Keratinocyte (primary cell): ENCODE data around the gene CFAP46. TPM values are rescaled to one million over a fixed set of nuclear protein-coding genes. Genes with fewer than 3 reads are reported as not detected.

Experiments used
- DNase-seq: peaks from one replicate; pipeline ENCODE4 v3.0.0-alpha.2; 2011; ENCODE audit warnings: low read depth, missing footprints, low spot score
- FAIRE-seq: peaks from 2 replicates; lab custom pipeline; 2011; peaks lifted over from hg19 to GRCh38; lab: Jason Lieb, UNC
- H2AFZ ChIP-seq: 2 replicates; pipeline ENCODE4 v1.6.0; 2012; ENCODE audit warnings: low read length, control low read depth, inconsistent platforms; ENCODE audit not compliant: control insufficient read depth
- H3K27ac ChIP-seq: 2 replicates; pipeline ENCODE4 v1.5.1; 2011; ENCODE audit warnings: low read length; ENCODE audit not compliant: control insufficient read depth, insufficient read depth
- H3K27me3 ChIP-seq: 3 replicates; pipeline ENCODE4 v1.6.0; 2011; ENCODE audit warnings: low read length; ENCODE audit not compliant: control insufficient read depth, insufficient read depth; ENCODE audit errors: extremely low read depth
- H3K36me3 ChIP-seq, 2 experiments: 2 replicates in 1 of 2; 3 replicates in 1 of 2; pipeline ENCODE4 v1.5.1; 2011; ENCODE audit warnings: low read length in 2 of 2, mild to moderate bottlenecking in 1 of 2; ENCODE audit not compliant: control insufficient read depth in 2 of 2, insufficient read depth in 2 of 2; ENCODE audit errors: extremely low read depth in 1 of 2
- H3K4me1 ChIP-seq: 3 replicates; pipeline ENCODE4 v1.5.1; 2011; ENCODE audit warnings: low read length; ENCODE audit not compliant: control insufficient read depth, insufficient read depth; ENCODE audit errors: extremely low read depth
- H3K4me2 ChIP-seq: 3 replicates; pipeline ENCODE4 v1.6.0; 2011; ENCODE audit warnings: low read depth, low read length; ENCODE audit not compliant: control insufficient read depth, insufficient read depth; ENCODE audit errors: extremely low read depth
- H3K4me3 ChIP-seq, 3 experiments: fragments of 200-600 bp in 1 of 3; sonication (generic) in 1 of 3; 2 replicates in 2 of 3; 3 replicates in 1 of 3; pipeline ENCODE4 v1.5.1; 2011 to 2016; ENCODE audit warnings: low read length in 3 of 3, mild to moderate bottlenecking in 3 of 3, control low read depth in 2 of 3, inconsistent platforms in 1 of 3, low read depth in 1 of 3, mixed read lengths in 1 of 3, mixed run types in 1 of 3, moderate library complexity in 1 of 3; ENCODE audit not compliant: control insufficient read depth in 2 of 3, insufficient read depth in 2 of 3; ENCODE audit errors: extremely low read depth in 1 of 3
- H3K79me2 ChIP-seq: 2 replicates; pipeline ENCODE4 v1.6.0; 2012; ENCODE audit warnings: low read length; ENCODE audit not compliant: control insufficient read depth, insufficient read depth
- H3K9ac ChIP-seq: 3 replicates; pipeline ENCODE4 v1.6.0; 2011; ENCODE audit warnings: low read length; ENCODE audit not compliant: control insufficient read depth, insufficient read depth; ENCODE audit errors: extremely low read depth
- H3K9me1 ChIP-seq: 3 replicates; pipeline ENCODE4 v1.6.0; 2011; ENCODE audit warnings: low read length; ENCODE audit not compliant: control insufficient read depth, insufficient read depth; ENCODE audit errors: extremely low read depth
- H3K9me3 ChIP-seq: 2 replicates; pipeline ENCODE4 v1.5.1; 2012; ENCODE audit warnings: low read depth, low read length; ENCODE audit not compliant: control insufficient read depth
- H4K20me1 ChIP-seq: 3 replicates; pipeline ENCODE4 v1.6.0; 2011; ENCODE audit warnings: low read length; ENCODE audit not compliant: control insufficient read depth, insufficient read depth; ENCODE audit errors: extremely low read depth
- CTCF ChIP-seq, 3 experiments: IDR thresholded peaks in 1 of 3; conservative IDR thresholded peaks in 1 of 3; optimal IDR thresholded peaks in 1 of 3; 2 replicates in 2 of 3; 3 replicates in 1 of 3; pipeline versions ENCODE3 to v1.5.1; 2011; ENCODE audit warnings: low read length in 3 of 3, mild to moderate bottlenecking in 3 of 3, moderate library complexity in 2 of 3, control low read depth in 1 of 3, inconsistent platforms in 1 of 3; ENCODE audit not compliant: insufficient read depth in 2 of 3; ENCODE audit errors: extremely low read depth in 1 of 3
- EZH2 ChIP-seq: IDR thresholded peaks from one replicate; pipeline ENCODE4 v1.6.1; 2012; ENCODE audit warnings: inconsistent platforms, mild to moderate bottlenecking, low read length, moderate library complexity
- dilution Hi-C: fragments of 300-500 bp; cut with MboI; formaldehyde crosslinking; loops from one replicate; pipeline ENCODE4 v1.7.0; 2020; ENCODE audit warnings: low sequenced_read_pairs; ENCODE audit not compliant: extremely low pct_ligation_motif_present
- polyA plus RNA-seq, 5 experiments: library from polyadenylated mRNA; depleted of rRNA in 3 of 5; stranded (reverse) in 3 of 5; stranded (forward) in 1 of 5; unstranded in 1 of 5; fragments of >200 nt; gene quantifications; 1 replicate in 1 of 5; 2 replicates in 3 of 5; 3 replicates in 1 of 5; pipeline versions ENCODE4 v1.2.1 to v1.2.3, GENCODE V29; 2011 to 2012; ENCODE audit warnings: missing spikeins in 2 of 5, low read depth in 1 of 5, low replicate concordance in 1 of 5

CFAP46 gene
- polyA plus RNA-seq, 1 donor (not counting 4 experiments of a cell fraction or from before 2014, with no cell fraction given) = 1.00 TPM

GRCh38 chr10:132933308-132934042, 8.9 kb downstream of the CFAP46 start:
- H3K4me3 ChIP-seq = no peak overlapping the region
- H3K9me3 ChIP-seq = no peaks in the 10 kb centered on the region
- H3K4me1 ChIP-seq = no peaks in the 10 kb centered on the region
- H4K20me1 ChIP-seq = no peaks in the 10 kb centered on the region
- no peaks in the 10 kb centered on the region for H3K27me3 ChIP-seq
- H3K9ac ChIP-seq = no peak overlapping the region
- dilution Hi-C loops = no loop called here
- no peak overlapping the region for H3K27ac ChIP-seq
- no peak for TF ChIP-seq EZH2
- TF ChIP-seq CTCF (optimal IDR thresholded peaks at IDR 0.05 in 1 of 3, IDR thresholded peaks at IDR 0.05 in 1 of 3, conservative IDR thresholded peaks at IDR 0.05 in 1 of 3; ENCODE audit: extremely low read depth in 1 of 3, insufficient read depth in 2 of 3, low read length in 3 of 3) = no peak
- no peak overlapping the region for H3K4me2 ChIP-seq
- FAIRE-seq (no peak), DNase-seq (no peak)
- H3K9me1 ChIP-seq = no peaks in the 10 kb centered on the region
- no peak overlapping the region for H2AFZ ChIP-seq
- no peaks in the 10 kb centered on the region for H3K79me2 ChIP-seq
- no peaks in the 10 kb centered on the region for H3K36me3 ChIP-seq

- no peaks in the 10 kb centered on the region for H3K27me3 ChIP-seq
Observed at GRCh38 chr10:132932461-132933307, 9.7 kb downstream of the CFAP46 start.

More at GRCh38 chr10:132932461-132933307, 9.7 kb downstream of the CFAP46 start:
- no peak for FAIRE-seq
- dilution Hi-C loops = no loop called here
- no peak overlapping the region for H3K27ac ChIP-seq
- H3K4me2 ChIP-seq = no peak overlapping the region
- H2AFZ ChIP-seq = no peak overlapping the region
- H3K9me1 ChIP-seq = no peaks in the 10 kb centered on the region
- H3K79me2 ChIP-seq = no peaks in the 10 kb centered on the region
- TF ChIP-seq EZH2 (no peak), CTCF (optimal IDR thresholded peaks at IDR 0.05 in 1 of 3, IDR thresholded peaks at IDR 0.05 in 1 of 3, conservative IDR thresholded peaks at IDR 0.05 in 1 of 3; ENCODE audit: extremely low read depth in 1 of 3, insufficient read depth in 2 of 3, low read length in 3 of 3) (no peak)
- no peaks in the 10 kb centered on the region for H3K4me1 ChIP-seq
- H4K20me1 ChIP-seq = no peaks in the 10 kb centered on the region
- no peak overlapping the region for H3K9ac ChIP-seq
- H3K4me3 ChIP-seq = no peak overlapping the region
- H3K36me3 ChIP-seq = no peaks in the 10 kb centered on the region
- H3K9me3 ChIP-seq = no peaks in the 10 kb centered on the region
- no peak for DNase-seq
